ENCODE measurements around the gene SCG5.
A peak's percentile ranks its signal among the peaks of the same experiment; 100 is the strongest.

Gene SCG5

GRCh38 chr15:32652178-32652577, 10.7 kb downstream of the SCG5 start:
- DNase-seq (ENCODE audit: low read depth), result no peak
- H3K4me3 ChIP-seq (ENCODE audit: control insufficient read depth, low read depth, low read length), result no peak overlapping the region
- no peak for TF ChIP-seq CTCF (conservative IDR thresholded peaks at IDR 0.05; ENCODE audit: control insufficient read depth, insufficient read depth, low read depth, low read length)

- no peak for DNase-seq (ENCODE audit: low read depth)
- no peak for TF ChIP-seq CTCF (conservative IDR thresholded peaks at IDR 0.05; ENCODE audit: control insufficient read depth, insufficient read depth, low read depth, low read length)
- H3K4me3 ChIP-seq (ENCODE audit: control insufficient read depth, low read depth, low read length), result no peak overlapping the region
Measured at GRCh38 chr15:32656091-32656490, 14.6 kb downstream of the SCG5 start.

- DNase-seq (ENCODE audit: low read depth), result no peak
- H3K4me3 ChIP-seq (ENCODE audit: control insufficient read depth, low read depth, low read length), result no peak overlapping the region
- TF ChIP-seq CTCF (conservative IDR thresholded peaks at IDR 0.05; ENCODE audit: control insufficient read depth, insufficient read depth, low read depth, low read length), result no peak
Measured at GRCh38 chr15:32656496-32656895, 15.0 kb downstream of the SCG5 start.

- TF ChIP-seq CTCF (conservative IDR thresholded peaks at IDR 0.05; ENCODE audit: control insufficient read depth, insufficient read depth, low read depth, low read length), result peak; percentile 27
- DNase-seq (ENCODE audit: low read depth), result peak; percentile 25
- no peak overlapping the region for H3K4me3 ChIP-seq (ENCODE audit: control insufficient read depth, low read depth, low read length)
Measured at GRCh38 chr15:32657198-32657883, 15.8 kb downstream of the SCG5 start.

- no peak for DNase-seq (ENCODE audit: low read depth)
- TF ChIP-seq CTCF (conservative IDR thresholded peaks at IDR 0.05; ENCODE audit: control insufficient read depth, insufficient read depth, low read depth, low read length), result no peak
- no peak overlapping the region for H3K4me3 ChIP-seq (ENCODE audit: control insufficient read depth, low read depth, low read length)
Measured at GRCh38 chr15:32657941-32658340, 16.4 kb downstream of the SCG5 start.

- H3K4me3 ChIP-seq (ENCODE audit: control insufficient read depth, low read depth, low read length), result no peak overlapping the region
- no peak for TF ChIP-seq CTCF (conservative IDR thresholded peaks at IDR 0.05; ENCODE audit: control insufficient read depth, insufficient read depth, low read depth, low read length)
- peak; percentile 78 for DNase-seq (ENCODE audit: low read depth)
Measured at GRCh38 chr15:32659340-32660155, 18.0 kb downstream of the SCG5 start.

Data from fibroblast of mammary gland (primary cell).